ENCODE results near the gene CDC6.

CDC6 gene

GRCh38 chr17:40311575-40311974 lies 23.9 kb downstream of the CDC6 start:
- no peak for DNase-seq (ENCODE audit: low read depth in 2 of 2)

- no peak for DNase-seq (ENCODE audit: low read depth in 2 of 2)
Observed at GRCh38 chr17:40312131-40312731, 24.6 kb downstream of the CDC6 start.

- DNase-seq (ENCODE audit: low read depth in 2 of 2): no peak
Observed at GRCh38 chr17:40312893-40313667, 25.4 kb downstream of the CDC6 start.

GRCh38 chr17:40313668-40314583 lies 26.2 kb downstream of the CDC6 start:
- DNase-seq (ENCODE audit: low read depth in 2 of 2): no peak

GRCh38 chr17:40314584-40314956 lies 26.9 kb downstream of the CDC6 start:
- peak; percentile 79 to 82 for DNase-seq (ENCODE audit: low read depth in 2 of 2)

- DNase-seq (ENCODE audit: low read depth in 2 of 2): no peak
Observed at GRCh38 chr17:40315206-40315605, 27.5 kb downstream of the CDC6 start.

- no peak for DNase-seq (ENCODE audit: low read depth in 2 of 2)
Observed at GRCh38 chr17:40315678-40316570, 28.2 kb downstream of the CDC6 start.

GRCh38 chr17:40316571-40317344 lies 29.1 kb downstream of the CDC6 start:
- DNase-seq (ENCODE audit: low read depth in 2 of 2): no peak

GRCh38 chr17:40317345-40317873 lies 29.7 kb downstream of the CDC6 start:
- DNase-seq (ENCODE audit: low read depth in 2 of 2): no peak

- peak; percentile 79 to 82 for DNase-seq (ENCODE audit: low read depth in 2 of 2)
Observed at GRCh38 chr17:40317880-40318829, 30.5 kb downstream of the CDC6 start.

- DNase-seq (ENCODE audit: low read depth in 2 of 2): no peak
Observed at GRCh38 chr17:40318830-40319391, 31.2 kb downstream of the CDC6 start.

GRCh38 chr17:40319651-40320540 lies 32.2 kb downstream of the CDC6 start:
- peak; percentile 65 to 71 for DNase-seq (ENCODE audit: low read depth in 2 of 2)

- DNase-seq (ENCODE audit: low read depth in 2 of 2): peak in 1 of 2 donors; percentile 48
Observed at GRCh38 chr17:40320756-40321523, 33.3 kb downstream of the CDC6 start.

GRCh38 chr17:40321524-40321929 lies 33.8 kb downstream of the CDC6 start:
- no peak for DNase-seq (ENCODE audit: low read depth in 2 of 2)

GRCh38 chr17:40321961-40322357 lies 34.3 kb downstream of the CDC6 start:
- DNase-seq (ENCODE audit: low read depth in 2 of 2): no peak

- peak; percentile 75 to 79 for DNase-seq (ENCODE audit: low read depth in 2 of 2)
Observed at GRCh38 chr17:40322358-40323315, 35.0 kb downstream of the CDC6 start.

Measured in stimulated activated CD8-positive, alpha-beta memory T cell treated with anti-CD3 and anti-CD28 coated beads, Interleukin-7, amount 100 ng/mL, for 1 hour (primary cell).